Ovary (tissue), 9 donors: Measurements from ENCODE around the gene SS18L1. TPM values are rescaled to one million over a fixed set of nuclear protein-coding genes. Genes with fewer than 3 reads are reported as not detected.

Experiments
- DNase-seq, 5 donors: peaks; one replicate each; pipeline ENCODE4 v3.0.0-alpha.2; 2019 to 2020
- H3K27ac ChIP-seq, 2 donors: fragments of 200-600 bp; one replicate each; pipeline versions ENCODE4 v1.5.1 to v1.8.0; 2019 to 2022
- H3K27me3 ChIP-seq: fragments of 200-600 bp; one replicate; pipeline ENCODE4 v1.8.0; 2022
- H3K36me3 ChIP-seq: fragments of 200-600 bp; sonication (generic); one replicate; pipeline ENCODE4 v1.5.1; 2019
- H3K4me1 ChIP-seq: one replicate; pipeline ENCODE4 v1.8.1; 2013; ENCODE audit warnings: mild to moderate bottlenecking, moderate library complexity; ENCODE audit not compliant: insufficient read depth
- H3K4me3 ChIP-seq: fragments of 200-600 bp; sonication (generic); one replicate; pipeline ENCODE4 v1.5.1; 2017
- H3K9me3 ChIP-seq, 2 donors: fragments of 200-600 bp in 1 of 2; sonication (generic) in 1 of 2; one replicate each; pipeline versions ENCODE4 v1.5.1 to v1.8.1; 2013 to 2019; ENCODE audit warnings: mild to moderate bottlenecking in 1 of 2, moderate library complexity in 1 of 2
- EP300 ChIP-seq: sonication (generic); formaldehyde crosslinking; IDR thresholded peaks from one replicate; pipeline ENCODE4 v1.6.1; 2017; ENCODE audit warnings: antibody characterized with exemption
- POLR2A ChIP-seq: fragments of 450-650 bp; IDR thresholded peaks from one replicate; pipeline ENCODE4 v1.6.1; 2017; ENCODE audit warnings: antibody characterized with exemption, mild to moderate bottlenecking, moderate library complexity
- WGBS, 3 donors: extraction: QIAGEN DNeasy Blood & Tissue Kit in 1 of 3; methylation state at CpG; one replicate each; pipeline versions ENCODE4 v1.1.5 to v1.1.7; 2013 to 2017; 5-methylcytosine and 5-hydroxymethylcytosine counted together
- intact Hi-C, 4 donors: fragments of 100-400 bp; cut with DNase I; formaldehyde crosslinking; loops; one replicate each; pipeline versions ENCODE4 v1.11.0 to v1.15.1; 2022 to 2023
- polyA plus RNA-seq, 2 donors: library from polyadenylated mRNA; stranded (reverse); fragments of 200-250 nt in 1 of 2; fragments of 350-450 nt in 1 of 2; fragmentation: Illumina TruSeq in 1 of 2; extraction: RNeasy Lipid Tissue Mini Kit (QIAGEN cat#74804) in 1 of 2; gene quantifications; one replicate each; pipeline ENCODE4 v1.2.3, GENCODE V29; 2013 to 2014
- total RNA-seq, 7 donors: library from RNA; depleted of rRNA in 2 of 7; stranded (reverse); fragments of >200 nt in 2 of 7; fragmentation: NEBNext Ultra II Directional in 3 of 7; extraction: Animal tissue kit (Norgen Biotek cat#: 25700) in 3 of 7; gene quantifications; one replicate each; pipeline versions ENCODE4 v1.1.0 to v1.2.4, GENCODE V29; 2016 to 2023
- TF ChIP-seq, protein P1 (sequence below), 3 donors: fragments of 450-650 bp in 2 of 3; fragments of 200-600 bp in 1 of 3; IDR thresholded peaks; one replicate each; pipeline versions ENCODE4 v1.5.1 to v1.8.0; 2016 to 2022; ENCODE audit warnings: antibody characterized with exemption in 3 of 3, mild to moderate bottlenecking in 1 of 3
- donor health status: DM: no; HTN: no; CAD: no; lungs with moderate emphysema.
- donor health status: DM: no; HTN: no; CAD: no.
- donor health status: Bipolar disorder and iron deficiency.
- donor health status: DM: yes; HTN: yes; CAD: no.
- donor health status: DM: no; HTN: no; CAD: no.
- donor health status: DM: yes; HTN: yes; CAD: no.

SS18L1 gene
- total and polyA plus RNA-seq, 9 donors = 7.7 to 14.3 (median 12.4) TPM

DNA sequence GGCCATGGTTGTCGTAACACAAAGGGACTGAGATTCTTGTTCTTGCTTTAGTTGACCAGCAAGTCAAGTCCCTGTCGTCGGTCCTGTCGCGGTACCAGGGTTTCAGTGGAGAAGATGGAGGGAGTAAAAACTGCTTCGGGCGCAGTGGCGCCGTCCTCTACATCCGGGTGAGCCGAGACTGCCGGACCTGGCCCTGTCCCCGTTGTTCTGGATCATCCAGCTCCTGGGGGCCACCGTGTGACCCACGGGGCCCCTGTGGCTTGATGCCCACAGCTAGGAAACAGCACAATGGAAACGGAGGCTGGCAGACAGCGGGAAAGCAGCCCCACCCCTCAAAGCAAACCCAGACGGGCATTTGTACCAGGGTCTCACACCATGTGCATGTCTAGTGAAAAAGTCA is 54.2 kb downstream of the SS18L1 start:
- H3K27me3 ChIP-seq = no peaks in the 10 kb centered on the region
- intact Hi-C loops = no loop called here
- H3K9me3 ChIP-seq = no peaks in the 10 kb centered on the region
- H3K4me3 ChIP-seq = no peak overlapping the region
- 92 to 95% (median 93%) methylated on average over 18 of the region's 18 CpGs for WGBS, 3 donors
- H3K36me3 ChIP-seq = no peaks in the 10 kb centered on the region
- DNase-seq = peak in 1 of 5 donors; percentile 26
- H3K4me1 ChIP-seq = no peaks in the 10 kb centered on the region
- no peak overlapping the region for H3K27ac ChIP-seq
- TF ChIP-seq, protein P1, sequence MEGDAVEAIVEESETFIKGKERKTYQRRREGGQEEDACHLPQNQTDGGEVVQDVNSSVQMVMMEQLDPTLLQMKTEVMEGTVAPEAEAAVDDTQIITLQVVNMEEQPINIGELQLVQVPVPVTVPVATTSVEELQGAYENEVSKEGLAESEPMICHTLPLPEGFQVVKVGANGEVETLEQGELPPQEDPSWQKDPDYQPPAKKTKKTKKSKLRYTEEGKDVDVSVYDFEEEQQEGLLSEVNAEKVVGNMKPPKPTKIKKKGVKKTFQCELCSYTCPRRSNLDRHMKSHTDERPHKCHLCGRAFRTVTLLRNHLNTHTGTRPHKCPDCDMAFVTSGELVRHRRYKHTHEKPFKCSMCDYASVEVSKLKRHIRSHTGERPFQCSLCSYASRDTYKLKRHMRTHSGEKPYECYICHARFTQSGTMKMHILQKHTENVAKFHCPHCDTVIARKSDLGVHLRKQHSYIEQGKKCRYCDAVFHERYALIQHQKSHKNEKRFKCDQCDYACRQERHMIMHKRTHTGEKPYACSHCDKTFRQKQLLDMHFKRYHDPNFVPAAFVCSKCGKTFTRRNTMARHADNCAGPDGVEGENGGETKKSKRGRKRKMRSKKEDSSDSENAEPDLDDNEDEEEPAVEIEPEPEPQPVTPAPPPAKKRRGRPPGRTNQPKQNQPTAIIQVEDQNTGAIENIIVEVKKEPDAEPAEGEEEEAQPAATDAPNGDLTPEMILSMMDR (IDR thresholded peaks at IDR 0.05) = no peak
- no peak for TF ChIP-seq EP300
- no peak for TF ChIP-seq POLR2A

DNA sequence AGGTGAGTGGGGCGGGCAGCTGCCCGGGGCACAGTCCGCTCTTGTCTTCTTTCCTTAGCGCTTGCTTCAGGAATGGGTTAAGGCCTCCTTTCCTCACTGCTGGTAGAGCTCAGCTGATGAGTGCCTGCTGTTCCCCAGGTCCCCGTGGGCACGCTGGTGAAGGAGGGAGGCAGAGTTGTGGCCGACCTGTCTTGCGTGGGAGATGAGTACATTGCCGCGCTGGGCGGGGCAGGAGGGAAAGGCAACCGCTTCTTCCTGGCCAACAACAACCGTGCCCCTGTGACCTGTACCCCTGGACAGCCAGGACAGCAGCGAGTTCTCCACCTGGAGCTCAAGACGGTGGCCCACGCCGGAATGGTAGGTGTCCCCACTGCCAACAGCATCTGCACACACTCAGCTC is 54.9 kb downstream of the SS18L1 start:
- no peaks in the 10 kb centered on the region for H3K27me3 ChIP-seq
- no peak overlapping the region for H3K4me3 ChIP-seq
- intact Hi-C loops = no loop called here
- no peak overlapping the region for H3K27ac ChIP-seq
- peak in 1 of 5 donors; percentile 24 for DNase-seq
- H3K4me1 ChIP-seq = no peaks in the 10 kb centered on the region
- TF ChIP-seq, protein P1 (IDR thresholded peaks at IDR 0.05) = no peak
- TF ChIP-seq EP300 (no peak), POLR2A (no peak)
- H3K36me3 ChIP-seq = no peaks in the 10 kb centered on the region
- H3K9me3 ChIP-seq = no peaks in the 10 kb centered on the region
- WGBS, 3 donors = 86 to 94% (median 92%) methylated on average over 17 of the region's 17 CpGs

DNA sequence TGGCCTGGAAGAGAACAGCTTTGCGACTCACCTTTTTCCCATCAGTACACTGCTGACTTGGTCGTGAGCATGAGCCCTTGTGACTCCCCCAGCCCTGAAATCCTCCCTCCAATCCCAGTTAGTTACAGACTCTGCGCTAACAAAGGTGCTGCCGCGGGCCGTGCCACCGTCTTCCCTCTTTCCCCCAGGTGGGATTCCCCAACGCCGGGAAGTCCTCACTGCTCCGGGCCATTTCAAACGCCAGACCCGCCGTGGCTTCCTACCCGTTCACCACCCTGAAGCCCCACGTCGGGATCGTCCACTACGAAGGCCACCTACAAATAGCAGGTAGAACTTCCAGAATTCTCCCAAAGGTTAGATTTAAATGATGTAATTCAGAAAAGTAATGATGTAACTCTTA is 55.4 kb downstream of the SS18L1 start:
- intact Hi-C loops = no loop called here
- Histone ChIP-seq H3K4me3 (no peak overlapping the region), H3K36me3 (no peaks in the 10 kb centered on the region)

DNA sequence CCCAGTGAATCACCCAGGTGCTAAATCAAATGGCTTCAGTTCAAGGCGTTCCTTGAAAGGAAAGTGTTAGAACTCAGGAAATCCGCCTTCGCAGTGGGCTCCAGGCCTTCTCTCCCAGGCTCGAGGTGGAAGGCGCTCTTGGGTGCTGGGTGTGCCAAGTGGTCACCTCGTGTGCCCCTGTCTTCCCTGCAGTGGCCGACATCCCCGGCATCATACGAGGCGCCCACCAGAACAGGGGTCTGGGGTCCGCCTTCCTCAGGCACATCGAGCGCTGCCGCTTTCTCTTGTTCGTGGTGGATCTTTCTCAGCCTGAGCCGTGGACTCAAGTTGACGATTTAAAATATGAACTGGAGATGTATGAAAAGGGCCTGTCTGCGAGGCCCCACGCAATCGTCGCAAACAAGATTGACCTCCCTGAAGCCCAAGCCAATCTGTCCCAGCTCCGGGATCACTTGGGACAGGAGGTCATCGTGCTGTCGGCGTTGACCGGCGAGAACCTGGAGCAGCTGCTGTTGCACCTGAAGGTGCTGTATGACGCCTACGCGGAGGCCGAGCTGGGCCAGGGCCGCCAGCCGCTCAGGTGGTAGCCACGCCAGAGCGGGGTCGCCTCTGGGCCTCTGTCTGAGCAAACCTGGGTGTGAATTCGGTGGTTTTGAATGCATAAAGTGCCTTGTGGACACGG is 57.1 kb downstream of the SS18L1 start:
- DNase-seq = peak in 1 of 5 donors; percentile 24
- H3K4me3 ChIP-seq = no peak overlapping the region
- no peaks in the 10 kb centered on the region for H3K9me3 ChIP-seq
- TF ChIP-seq, protein P1 (IDR thresholded peaks at IDR 0.05) = no peak
- TF ChIP-seq POLR2A (no peak), EP300 (no peak)
- no peaks in the 10 kb centered on the region for H3K4me1 ChIP-seq
- H3K27me3 ChIP-seq = no peaks in the 10 kb centered on the region
- no peaks in the 10 kb centered on the region for H3K36me3 ChIP-seq
- intact Hi-C loops = no loop called here
- H3K27ac ChIP-seq = no peak overlapping the region
- WGBS, 3 donors = 91 to 94% (median 91%) methylated on average over 38 of the region's 38 CpGs

More for the DNA sequence above, 55.4 kb downstream of the SS18L1 start:
- TF ChIP-seq POLR2A (no peak), EP300 (no peak)
- TF ChIP-seq, protein P1 (IDR thresholded peaks at IDR 0.05) = no peak
- no peaks in the 10 kb centered on the region for H3K9me3 ChIP-seq
- peak in 1 of 5 donors; percentile 24 for DNase-seq
- no peak overlapping the region for H3K27ac ChIP-seq
- H3K27me3 ChIP-seq = no peaks in the 10 kb centered on the region
- no peaks in the 10 kb centered on the region for H3K4me1 ChIP-seq
- 95 to 97% (median 96%) methylated on average over 18 of the region's 18 CpGs for WGBS, 3 donors
